Calu3 (cell line): ENCODE data around the gene SFMBT2. TPM values are rescaled to one million over a fixed set of nuclear protein-coding genes. Genes with fewer than 3 reads are reported as not detected.

ENCODE experiments used
- BruUV-seq: library from RNA; stranded (reverse); fragments of 400-500 nt; replicated peaks from 2 replicates; lab custom pipeline; 2021; lab: Mats Ljungman, UMichigan
- CTCF ChIA-PET: fragments of 300-600 bp; sonication (Branson Sonifier 250); formaldehyde crosslinking; loops from one replicate; lab custom pipeline; 2022; ENCODE audit warnings: antibody characterized with exemption; lab: Charles Lee
- DNase-seq: peaks from one replicate; pipeline ENCODE4 v3.0.0; 2022
- H3K27ac Mint-ChIP-seq: one replicate; pipeline ENCODE4 v1.8.0; 2022; ENCODE audit warnings: mixed read lengths; ENCODE audit not compliant: unreplicated experiment
- H3K27me3 Mint-ChIP-seq: one replicate; pipeline ENCODE4 v1.8.0; 2022; ENCODE audit warnings: mixed read lengths; ENCODE audit not compliant: unreplicated experiment
- H3K36me3 Mint-ChIP-seq: one replicate; pipeline ENCODE4 v1.8.0; 2022; ENCODE audit warnings: mild to moderate bottlenecking, moderate library complexity, mixed read lengths; ENCODE audit not compliant: insufficient read depth, unreplicated experiment
- H3K4me1 Mint-ChIP-seq: one replicate; pipeline ENCODE4 v1.8.0; 2022; ENCODE audit warnings: mild to moderate bottlenecking, low read depth, mixed read lengths; ENCODE audit not compliant: unreplicated experiment
- H3K4me3 Mint-ChIP-seq: one replicate; pipeline ENCODE4 v1.8.0; 2022; ENCODE audit warnings: mild to moderate bottlenecking, low read depth, moderate library complexity, mixed read lengths; ENCODE audit not compliant: unreplicated experiment
- H3K9me3 Mint-ChIP-seq: one replicate; pipeline ENCODE4 v1.8.0; 2022; ENCODE audit warnings: low read depth, mixed read lengths; ENCODE audit not compliant: unreplicated experiment
- intact Hi-C: fragments of 100-400 bp; cut with micrococcal nuclease; formaldehyde crosslinking; loops from one replicate; pipeline ENCODE4 v1.10.0; 2022; ENCODE audit not compliant: unreplicated experiment
- total RNA-seq: library from RNA; stranded (reverse); gene quantifications from 2 replicates; pipeline ENCODE4 v1.2.3, GENCODE V29; 2022
- TF ChIP-seq, protein P1 (sequence below): fragments of 200-600 bp; IDR thresholded peaks from one replicate; pipeline ENCODE4 v1.8.0; 2022; ENCODE audit warnings: antibody characterized with exemption; ENCODE audit not compliant: unreplicated experiment

SFMBT2 gene
- total RNA-seq, 1 experiment from 2014 or later: 0.64 TPM

DNA sequence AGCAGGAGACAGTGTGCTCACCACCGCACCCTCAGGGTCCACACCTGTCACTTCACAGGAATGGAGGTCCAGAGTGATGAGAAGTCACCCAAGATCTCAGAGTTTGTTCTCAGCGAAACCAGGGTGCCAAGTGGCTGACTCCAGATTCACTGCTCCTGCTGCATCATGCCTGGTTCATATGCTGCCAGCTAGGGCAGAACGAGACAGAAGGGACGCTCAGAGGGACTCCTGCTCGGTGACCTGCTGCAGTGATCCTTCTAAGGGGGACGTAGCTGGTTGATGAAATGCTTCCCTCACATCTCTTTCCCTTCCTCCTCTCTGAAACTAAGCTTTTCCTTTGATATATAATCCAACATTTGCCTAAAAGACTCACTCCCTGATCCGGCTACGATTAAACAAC, 248.5 kb downstream of the SFMBT2 start:
- TF ChIP-seq, protein P1, sequence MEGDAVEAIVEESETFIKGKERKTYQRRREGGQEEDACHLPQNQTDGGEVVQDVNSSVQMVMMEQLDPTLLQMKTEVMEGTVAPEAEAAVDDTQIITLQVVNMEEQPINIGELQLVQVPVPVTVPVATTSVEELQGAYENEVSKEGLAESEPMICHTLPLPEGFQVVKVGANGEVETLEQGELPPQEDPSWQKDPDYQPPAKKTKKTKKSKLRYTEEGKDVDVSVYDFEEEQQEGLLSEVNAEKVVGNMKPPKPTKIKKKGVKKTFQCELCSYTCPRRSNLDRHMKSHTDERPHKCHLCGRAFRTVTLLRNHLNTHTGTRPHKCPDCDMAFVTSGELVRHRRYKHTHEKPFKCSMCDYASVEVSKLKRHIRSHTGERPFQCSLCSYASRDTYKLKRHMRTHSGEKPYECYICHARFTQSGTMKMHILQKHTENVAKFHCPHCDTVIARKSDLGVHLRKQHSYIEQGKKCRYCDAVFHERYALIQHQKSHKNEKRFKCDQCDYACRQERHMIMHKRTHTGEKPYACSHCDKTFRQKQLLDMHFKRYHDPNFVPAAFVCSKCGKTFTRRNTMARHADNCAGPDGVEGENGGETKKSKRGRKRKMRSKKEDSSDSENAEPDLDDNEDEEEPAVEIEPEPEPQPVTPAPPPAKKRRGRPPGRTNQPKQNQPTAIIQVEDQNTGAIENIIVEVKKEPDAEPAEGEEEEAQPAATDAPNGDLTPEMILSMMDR: no peak
- no peak overlapping the region for H3K27ac Mint-ChIP-seq
- intact Hi-C loops: no loop called here
- BruUV-seq: no TSS peak
- DNase-seq: no peak
- H3K27me3 Mint-ChIP-seq: peaks cover 26% of the 10 kb centered on the region
- no peak overlapping the region for H3K4me3 Mint-ChIP-seq
- H3K9me3 Mint-ChIP-seq: no peaks in the 10 kb centered on the region
- no peaks in the 10 kb centered on the region for H3K4me1 Mint-ChIP-seq
- H3K36me3 Mint-ChIP-seq: no peaks in the 10 kb centered on the region
- CTCF ChIA-PET: no interaction called here

GRCh38 chr10:7161484-7162250, 249.2 kb downstream of the SFMBT2 start:
- TF ChIP-seq, protein P1: no peak
- intact Hi-C loops: no loop called here
- CTCF ChIA-PET: no interaction called here
- no peak for DNase-seq
- H3K27me3 Mint-ChIP-seq: peaks cover 32% of the 10 kb centered on the region
- no TSS peak for BruUV-seq
- no peak overlapping the region for H3K27ac Mint-ChIP-seq
- H3K4me1 Mint-ChIP-seq: no peaks in the 10 kb centered on the region
- H3K9me3 Mint-ChIP-seq: no peaks in the 10 kb centered on the region
- H3K36me3 Mint-ChIP-seq: no peaks in the 10 kb centered on the region
- no peak overlapping the region for H3K4me3 Mint-ChIP-seq

DNA sequence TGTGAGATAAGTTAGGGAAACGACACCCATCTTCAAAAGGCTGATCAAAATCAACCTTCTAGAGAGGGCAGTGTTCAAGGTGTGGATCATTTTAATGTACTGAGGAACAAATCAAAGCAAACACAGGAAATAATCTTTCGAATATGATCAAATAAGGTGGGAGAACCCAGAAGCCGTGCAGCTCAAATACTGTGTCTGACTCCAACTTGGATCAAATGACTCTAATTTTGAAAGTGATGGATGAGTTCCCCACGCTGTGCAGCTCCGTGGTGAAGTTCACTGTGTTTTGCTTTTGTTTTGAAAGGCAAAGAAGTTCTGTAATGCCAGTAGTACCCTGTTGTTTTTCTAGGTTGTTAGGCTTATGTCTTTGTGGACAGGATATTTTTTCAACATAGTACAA, 250.9 kb downstream of the SFMBT2 start:
- Mint-ChIP-seq H3K9me3 (no peaks in the 10 kb centered on the region), H3K4me3 (no peak overlapping the region)
- BruUV-seq: no TSS peak

GRCh38 chr10:7159517-7159916, 251.3 kb downstream of the SFMBT2 start:
- Mint-ChIP-seq H3K27me3 (peaks cover 45% of the 10 kb centered on the region), H3K4me1 (no peaks in the 10 kb centered on the region), H3K9me3 (no peaks in the 10 kb centered on the region), H3K27ac (no peak overlapping the region), H3K4me3 (no peak overlapping the region), H3K36me3 (no peaks in the 10 kb centered on the region)
- DNase-seq: no peak
- BruUV-seq: no TSS peak
- CTCF ChIA-PET: no interaction called here
- intact Hi-C loops: no loop called here
- TF ChIP-seq, protein P1: no peak

More for the DNA sequence above, 250.9 kb downstream of the SFMBT2 start:
- DNase-seq: no peak
- TF ChIP-seq, protein P1: no peak
- intact Hi-C loops: no loop called here
- H3K27me3 Mint-ChIP-seq: peaks cover 45% of the 10 kb centered on the region
- CTCF ChIA-PET: no interaction called here
- no peaks in the 10 kb centered on the region for H3K36me3 Mint-ChIP-seq
- H3K27ac Mint-ChIP-seq: no peak overlapping the region
- no peaks in the 10 kb centered on the region for H3K4me1 Mint-ChIP-seq
